Endothelial cell of umbilical vein (primary cell): ENCODE results near the gene YARS2.

ENCODE experiments used
- CTCF ChIP-seq, 2 donors: IDR thresholded peaks; 1 replicate in 1 of 2; 2 replicates in 1 of 2; pipeline ENCODE4 v1.5.1; 2011; ENCODE audit warnings: low read length in 2 of 2, mild to moderate bottlenecking in 2 of 2, moderate library complexity in 2 of 2, control low read depth in 1 of 2, inconsistent platforms in 1 of 2, low read depth in 1 of 2; ENCODE audit not compliant: insufficient read depth in 1 of 2; ENCODE audit errors: extremely low read depth in 1 of 2
- EZH2 ChIP-seq: IDR thresholded peaks from 2 replicates; pipeline ENCODE4 v1.6.1; 2012; ENCODE audit warnings: borderline replicate concordance, low read depth, mild to moderate bottlenecking, moderate library complexity, low read length, inconsistent platforms; ENCODE audit not compliant: severe bottlenecking
- FOS ChIP-seq: IDR thresholded peaks from 2 replicates; pipeline ENCODE4 v1.6.1; 2011; ENCODE audit warnings: mild to moderate bottlenecking, low read length, moderate library complexity, borderline replicate concordance; ENCODE audit not compliant: insufficient read depth
- GATA2 ChIP-seq: IDR thresholded peaks from 2 replicates; pipeline ENCODE4 v1.7.0; 2011; ENCODE audit warnings: low read depth, mild to moderate bottlenecking, moderate library complexity, mixed read lengths, low read length; ENCODE audit not compliant: insufficient read length, insufficient read depth
- JUN ChIP-seq: IDR thresholded peaks from 2 replicates; pipeline ENCODE4 v1.6.1; 2011; ENCODE audit warnings: borderline replicate concordance, low read depth; ENCODE audit not compliant: insufficient read length, insufficient read depth
- MAX ChIP-seq: IDR thresholded peaks from 2 replicates; pipeline ENCODE4 v1.6.1; 2011; ENCODE audit not compliant: insufficient read depth, insufficient read length
- POLR2A ChIP-seq: IDR thresholded peaks from 2 replicates; pipeline ENCODE4 v1.6.1; 2012; ENCODE audit warnings: low read depth, mild to moderate bottlenecking, control low read depth, low read length
- POLR2AphosphoS5 ChIP-seq: IDR thresholded peaks from 2 replicates; pipeline ENCODE4 v1.6.1; 2012; ENCODE audit warnings: low read depth, mild to moderate bottlenecking, control low read depth, low read length, moderate library complexity; ENCODE audit not compliant: insufficient read depth

GRCh38 chr12:32734952-32735351 is 20.7 kb downstream of the YARS2 start:
- no peak for TF ChIP-seq CTCF (IDR thresholded peaks at IDR 0.05; ENCODE audit: extremely low read depth in 1 of 2, insufficient read depth in 1 of 2, low read depth in 1 of 2, low read length in 2 of 2)
- no peak for TF ChIP-seq EZH2
- TF ChIP-seq POLR2A: no peak
- TF ChIP-seq MAX: no peak
- no peak for TF ChIP-seq POLR2AphosphoS5
- TF ChIP-seq JUN: no peak
- TF ChIP-seq FOS: no peak
- no peak for TF ChIP-seq GATA2
